ENCODE measurements around the gene CRY1. TPM values are rescaled to one million over a fixed set of nuclear protein-coding genes. Genes with fewer than 3 reads are reported as not detected.

Gene CRY1
- total RNA-seq, 1 experiment from 2014 or later: 43.8 TPM

GRCh38 chr12:107091989-107092641 is 1.2 kb downstream of the CRY1 start:
- Histone ChIP-seq H3K27me3 (ENCODE audit: control insufficient read depth, insufficient read depth, low read length) (no peaks in the 10 kb centered on the region), H3K36me3 (ENCODE audit: control insufficient read depth, insufficient read depth, low read length) (peaks cover 2% of the 10 kb centered on the region; the same call in 1 of the 2 replicates), H3K9me3 (ENCODE audit: control insufficient read depth, insufficient read depth, low read depth, low read length) (no peaks in the 10 kb centered on the region; the same call in 1 of the 2 replicates), H3K4me3 (ENCODE audit: low read depth in 2 of 2, low read length in 2 of 2) (peak overlapping the region; percentile 93 to 97), H3K27ac (ENCODE audit: low read length) (peak overlapping the region; percentile 98), H3K4me1 (ENCODE audit: control insufficient read depth, insufficient read depth, low read length) (peaks cover 15% of the 10 kb centered on the region)
- BruUV-seq (replicated peaks): TSS peak; percentile 77
- TF ChIP-seq CTCF (IDR thresholded peaks at IDR 0.05): peak; percentile 83
- TF ChIP-seq SIN3A (IDR thresholded peaks at IDR 0.05; ENCODE audit: borderline replicate concordance, insufficient read depth, low read depth, low read length): no peak
- no peak for TF ChIP-seq TCF7L2 (IDR thresholded peaks at IDR 0.05; ENCODE audit: low read depth, low read length)
- intact Hi-C loops (cut with micrococcal nuclease; ENCODE audit: unreplicated experiment): no loop called here
- ATAC-seq: peak; percentile 64
- ChIA-PET CTCF (interaction anchor here (1.4 kb wide), 1 partner anchor 13 kb away, joined by 10 read pairs; no protein-coding TSS in a partner anchor), POLR2A (interaction anchor here (0.6 kb wide), 2 partner anchors 707 to 739 kb away, joined by 3 read pairs; no protein-coding TSS in a partner anchor)
- in situ Hi-C loops (cut with HindIII; ENCODE audit: low pct_unique_long_range_greater_than_20kb, low sequenced_read_pairs): no loop called here
- peak; percentile 86 for DNase-seq (ENCODE audit: low read depth, low spot score)

- no TSS peak for BruUV-seq (replicated peaks)
- H3K4me3 ChIP-seq (ENCODE audit: low read depth in 2 of 2, low read length in 2 of 2): peak overlapping the region; percentile 93 to 97
- ChIA-PET CTCF (interaction anchor here (1.4 kb wide), 1 partner anchor 14 kb away, joined by 10 read pairs; no protein-coding TSS in a partner anchor), POLR2A (interaction anchor here (0.6 kb wide), 1 partner anchor 739 kb away, joined by 3 read pairs; no protein-coding TSS in a partner anchor)
- ATAC-seq (no peak), DNase-seq (ENCODE audit: low read depth, low spot score) (no peak)
- peak overlapping the region; percentile 98 for H3K27ac ChIP-seq (ENCODE audit: low read length)
- in situ Hi-C loops (cut with HindIII; ENCODE audit: low pct_unique_long_range_greater_than_20kb, low sequenced_read_pairs): no loop called here
- H3K9me3 ChIP-seq (ENCODE audit: control insufficient read depth, insufficient read depth, low read depth, low read length): no peaks in the 10 kb centered on the region; the same call in 1 of the 2 replicates
- H3K36me3 ChIP-seq (ENCODE audit: control insufficient read depth, insufficient read depth, low read length): peaks cover 2% of the 10 kb centered on the region; the same call in 1 of the 2 replicates
- no peak for TF ChIP-seq SIN3A (IDR thresholded peaks at IDR 0.05; ENCODE audit: borderline replicate concordance, insufficient read depth, low read depth, low read length)
- no peak for TF ChIP-seq TCF7L2 (IDR thresholded peaks at IDR 0.05; ENCODE audit: low read depth, low read length)
- TF ChIP-seq CTCF (IDR thresholded peaks at IDR 0.05): no peak
- TF ChIP-seq POLR2AphosphoS5 (IDR thresholded peaks at IDR 0.05; ENCODE audit: low read depth, low read length): no peak
- no peak for TF ChIP-seq REST (IDR thresholded peaks at IDR 0.05; ENCODE audit: insufficient read depth in 1 of 2, low read depth in 2 of 2, low read length in 1 of 2)
- intact Hi-C loops (cut with micrococcal nuclease; ENCODE audit: unreplicated experiment): no loop called here
- H3K27me3 ChIP-seq (ENCODE audit: control insufficient read depth, insufficient read depth, low read length): no peaks in the 10 kb centered on the region
- H3K4me1 ChIP-seq (ENCODE audit: control insufficient read depth, insufficient read depth, low read length): peaks cover 15% of the 10 kb centered on the region
Observed at GRCh38 chr12:107091381-107091780, 2.0 kb downstream of the CRY1 start.
